ENCODE data around the gene MPND.
"Not testable (repeated sequence)": the region's sequence is repeated elsewhere in the genome, so short reads cannot be mapped to it uniquely, and the experiment has no call there.

The MPND gene

GRCh38 chr19:4346020-4346383 lies 2.6 kb downstream of the MPND start:
- in situ Hi-C loops (cut with MboI; ENCODE audit: low sequenced_read_pairs), result no loop called here

- in situ Hi-C loops (cut with MboI; ENCODE audit: low sequenced_read_pairs), result no loop called here
Measured at GRCh38 chr19:4347521-4347920, 4.2 kb downstream of the MPND start.

- in situ Hi-C loops (cut with MboI; ENCODE audit: low sequenced_read_pairs), result not testable (repeated sequence)
Measured at GRCh38 chr19:4349225-4349624, 5.9 kb downstream of the MPND start.

- in situ Hi-C loops (cut with MboI; ENCODE audit: low sequenced_read_pairs), result no loop called here
Measured at GRCh38 chr19:4350111-4350510, 6.7 kb downstream of the MPND start.

GRCh38 chr19:4350726-4351125 lies 7.4 kb downstream of the MPND start:
- in situ Hi-C loops (cut with MboI; ENCODE audit: low sequenced_read_pairs), result no loop called here

GRCh38 chr19:4352701-4353121 lies 9.3 kb downstream of the MPND start:
- in situ Hi-C loops (cut with MboI; ENCODE audit: low sequenced_read_pairs), result no loop called here

GRCh38 chr19:4354282-4354681 lies 10.9 kb downstream of the MPND start:
- in situ Hi-C loops (cut with MboI; ENCODE audit: low sequenced_read_pairs), result no loop called here

GRCh38 chr19:4354897-4355296 lies 11.5 kb downstream of the MPND start:
- in situ Hi-C loops (cut with MboI; ENCODE audit: low sequenced_read_pairs), result no loop called here

GRCh38 chr19:4357095-4357797 lies 13.9 kb downstream of the MPND start:
- in situ Hi-C loops (cut with MboI; ENCODE audit: low sequenced_read_pairs), result no loop called here

GRCh38 chr19:4357921-4358326 lies 14.6 kb downstream of the MPND start:
- in situ Hi-C loops (cut with MboI; ENCODE audit: low sequenced_read_pairs), result no loop called here

GRCh38 chr19:4358709-4359626 lies 15.6 kb downstream of the MPND start:
- in situ Hi-C loops (cut with MboI; ENCODE audit: low sequenced_read_pairs), result no loop called here

- in situ Hi-C loops (cut with MboI; ENCODE audit: low sequenced_read_pairs), result no loop called here
Measured at GRCh38 chr19:4359627-4360000, 16.3 kb downstream of the MPND start.

- in situ Hi-C loops (cut with MboI; ENCODE audit: low sequenced_read_pairs), result no loop called here
Measured at GRCh38 chr19:4360081-4360569, 16.8 kb downstream of the MPND start.

GRCh38 chr19:4360641-4361151 lies 17.3 kb downstream of the MPND start:
- in situ Hi-C loops (cut with MboI; ENCODE audit: low sequenced_read_pairs), result no loop called here

- in situ Hi-C loops (cut with MboI; ENCODE audit: low sequenced_read_pairs), result no loop called here
Measured at GRCh38 chr19:4361152-4362046, 18.0 kb downstream of the MPND start.

GRCh38 chr19:4362101-4362828 lies 18.9 kb downstream of the MPND start:
- in situ Hi-C loops (cut with MboI; ENCODE audit: low sequenced_read_pairs), result no loop called here

GRCh38 chr19:4362831-4363545 lies 19.6 kb downstream of the MPND start:
- in situ Hi-C loops (cut with MboI; ENCODE audit: low sequenced_read_pairs), result no loop called here

- in situ Hi-C loops (cut with MboI; ENCODE audit: low sequenced_read_pairs), result no loop called here
Measured at GRCh38 chr19:4363571-4364304, 20.4 kb downstream of the MPND start.

- in situ Hi-C loops (cut with MboI; ENCODE audit: low sequenced_read_pairs), result no loop called here
Measured at GRCh38 chr19:4365341-4365740, 22.0 kb downstream of the MPND start.

Measured in HL-60/S4 treated with phorbol 12-myristate 13-acetate at 8.2 ng/mL for 4 days and 3 days (cell line).